Brain pericyte (primary cell): ENCODE results near the gene TBC1D5.
"Not testable (repeated sequence)": the region's sequence is repeated elsewhere in the genome, so short reads cannot be mapped to it uniquely, and the experiment has no call there.

Experiments
- DNase-seq: peaks from one replicate; pipeline ENCODE4 v3.0.0-alpha.2; 2012; ENCODE audit warnings: low read depth, low spot score

The TBC1D5 gene

GRCh38 chr3:17742102-17742879 lies at the start of gene TBC1D5:
TSS of gene TBC1D5 (minus strand) at chr3:17742631. CDS start at chr3:17508570, 234,061 bp downstream.
- peak; percentile 97 for DNase-seq

- DNase-seq, result no peak
Observed at GRCh38 chr3:17783426-17783825, 41.0 kb upstream of the TBC1D5 start.

GRCh38 chr3:17782751-17783150 lies 40.3 kb upstream of the TBC1D5 start:
- DNase-seq, result no peak

GRCh38 chr3:17780369-17780768 lies 37.9 kb upstream of the TBC1D5 start:
- DNase-seq, result not testable (repeated sequence)

GRCh38 chr3:17779304-17780250 lies 37.1 kb upstream of the TBC1D5 start:
- not testable (repeated sequence) for DNase-seq

GRCh38 chr3:17777326-17777725 lies 34.9 kb upstream of the TBC1D5 start:
- not testable (repeated sequence) for DNase-seq

GRCh38 chr3:17775073-17775472 lies 32.6 kb upstream of the TBC1D5 start:
- no peak for DNase-seq

- DNase-seq, result not testable (repeated sequence)
Observed at GRCh38 chr3:17774180-17774910, 31.9 kb upstream of the TBC1D5 start.

GRCh38 chr3:17772556-17772955 lies 30.1 kb upstream of the TBC1D5 start:
- no peak for DNase-seq

- DNase-seq, result no peak
Observed at GRCh38 chr3:17771177-17772017, 29.0 kb upstream of the TBC1D5 start.

GRCh38 chr3:17770682-17771081 lies 28.3 kb upstream of the TBC1D5 start:
- DNase-seq, result no peak

GRCh38 chr3:17765819-17766472 lies 23.5 kb upstream of the TBC1D5 start:
- no peak for DNase-seq

- DNase-seq, result no peak
Observed at GRCh38 chr3:17761563-17761962, 19.1 kb upstream of the TBC1D5 start.

- no peak for DNase-seq
Observed at GRCh38 chr3:17759901-17760300, 17.5 kb upstream of the TBC1D5 start.

GRCh38 chr3:17755836-17756235 lies 13.4 kb upstream of the TBC1D5 start:
- DNase-seq, result no peak

GRCh38 chr3:17753632-17753992 lies 11.2 kb upstream of the TBC1D5 start:
- DNase-seq, result no peak

GRCh38 chr3:17752876-17753631 lies 10.6 kb upstream of the TBC1D5 start:
- DNase-seq, result no peak

- DNase-seq, result peak; percentile 31
Observed at GRCh38 chr3:17752436-17752835, 10.0 kb upstream of the TBC1D5 start.

- DNase-seq, result no peak
Observed at GRCh38 chr3:17749705-17750293, 7.4 kb upstream of the TBC1D5 start.
